ENCODE measurements around the gene MRPS21.

DNA sequence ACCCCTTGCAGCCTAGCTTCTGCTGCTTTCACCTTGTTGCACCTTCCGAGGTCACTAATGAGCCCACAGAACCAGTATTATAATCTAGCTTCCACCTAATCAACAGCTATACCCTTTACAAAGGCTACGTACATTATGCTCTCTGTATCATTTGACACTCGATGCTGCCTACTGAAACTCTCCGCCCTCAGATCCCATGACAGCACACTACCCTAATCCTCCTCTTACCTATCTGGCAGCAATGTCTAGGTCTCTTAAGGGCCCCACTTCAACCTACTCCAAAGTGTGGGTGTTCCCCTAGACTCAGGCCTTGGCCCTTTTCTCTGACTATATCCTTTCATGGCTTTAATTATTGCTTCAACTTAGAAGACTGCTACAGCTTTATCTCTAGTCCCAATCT is 4.8 kb upstream of the MRPS21 start:
- TF ChIP-seq POLR2A (IDR thresholded peaks at IDR 0.05): no peak
- TF ChIP-seq CTCF (IDR thresholded peaks at IDR 0.05): no peak
- no peak for TF ChIP-seq EP300 (IDR thresholded peaks at IDR 0.05)
